Omental fat pad (tissue), 4 donors: Measurements from ENCODE around the gene GPC6. TPM values are rescaled to one million over a fixed set of nuclear protein-coding genes. Genes with fewer than 3 reads are reported as not detected.

Experiments
- ATAC-seq: fragments of 150-250 bp; one replicate; pipeline ENCODE4 v1.9.1; 2016; ENCODE audit warnings: mild to moderate bottlenecking, moderate library complexity; ENCODE audit not compliant: low FRiP score
- DNase-seq: peaks from one replicate; pipeline ENCODE4 v3.0.0-alpha.2; 2019; ENCODE audit warnings: low spot score
- total RNA-seq, 4 donors: library from RNA; depleted of rRNA; stranded (reverse); fragments of >200 nt; gene quantifications; one replicate each; pipeline ENCODE4 v1.1.0, GENCODE V29; 2016
- TF ChIP-seq, protein P1 (sequence below), 3 donors: fragments of 450-650 bp; IDR thresholded peaks; one replicate each; pipeline ENCODE4 v1.5.1; 2016 to 2017; ENCODE audit warnings: antibody characterized with exemption in 3 of 3, mild to moderate bottlenecking in 3 of 3, moderate library complexity in 2 of 3

GPC6 gene
- total RNA-seq, 4 donors from 2014 or later = 9.2 to 24.4 (median 16.4) TPM

GRCh38 chr13:94246495-94246894, 1019.9 kb downstream of the GPC6 start:
- TF ChIP-seq, protein P1, sequence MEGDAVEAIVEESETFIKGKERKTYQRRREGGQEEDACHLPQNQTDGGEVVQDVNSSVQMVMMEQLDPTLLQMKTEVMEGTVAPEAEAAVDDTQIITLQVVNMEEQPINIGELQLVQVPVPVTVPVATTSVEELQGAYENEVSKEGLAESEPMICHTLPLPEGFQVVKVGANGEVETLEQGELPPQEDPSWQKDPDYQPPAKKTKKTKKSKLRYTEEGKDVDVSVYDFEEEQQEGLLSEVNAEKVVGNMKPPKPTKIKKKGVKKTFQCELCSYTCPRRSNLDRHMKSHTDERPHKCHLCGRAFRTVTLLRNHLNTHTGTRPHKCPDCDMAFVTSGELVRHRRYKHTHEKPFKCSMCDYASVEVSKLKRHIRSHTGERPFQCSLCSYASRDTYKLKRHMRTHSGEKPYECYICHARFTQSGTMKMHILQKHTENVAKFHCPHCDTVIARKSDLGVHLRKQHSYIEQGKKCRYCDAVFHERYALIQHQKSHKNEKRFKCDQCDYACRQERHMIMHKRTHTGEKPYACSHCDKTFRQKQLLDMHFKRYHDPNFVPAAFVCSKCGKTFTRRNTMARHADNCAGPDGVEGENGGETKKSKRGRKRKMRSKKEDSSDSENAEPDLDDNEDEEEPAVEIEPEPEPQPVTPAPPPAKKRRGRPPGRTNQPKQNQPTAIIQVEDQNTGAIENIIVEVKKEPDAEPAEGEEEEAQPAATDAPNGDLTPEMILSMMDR (IDR thresholded peaks at IDR 0.05) = no peak
- DNase-seq (no peak), ATAC-seq (no peak)

- ATAC-seq (no peak), DNase-seq (no peak)
- TF ChIP-seq, protein P1 (IDR thresholded peaks at IDR 0.05) = no peak
Observed at GRCh38 chr13:94247890-94248289, 1021.3 kb downstream of the GPC6 start.

- TF ChIP-seq, protein P1 (IDR thresholded peaks at IDR 0.05) = no peak
- ATAC-seq (no peak), DNase-seq (no peak)
Observed at GRCh38 chr13:94248454-94249228, 1022.0 kb downstream of the GPC6 start.

GRCh38 chr13:94249512-94249911, 1022.9 kb downstream of the GPC6 start:
- ATAC-seq (no peak), DNase-seq (no peak)
- TF ChIP-seq, protein P1 (IDR thresholded peaks at IDR 0.05) = no peak

GRCh38 chr13:94251831-94252608, 1025.4 kb downstream of the GPC6 start:
- ATAC-seq = no peak
- TF ChIP-seq, protein P1 (IDR thresholded peaks at IDR 0.05) = no peak
- DNase-seq = no peak

DNA sequence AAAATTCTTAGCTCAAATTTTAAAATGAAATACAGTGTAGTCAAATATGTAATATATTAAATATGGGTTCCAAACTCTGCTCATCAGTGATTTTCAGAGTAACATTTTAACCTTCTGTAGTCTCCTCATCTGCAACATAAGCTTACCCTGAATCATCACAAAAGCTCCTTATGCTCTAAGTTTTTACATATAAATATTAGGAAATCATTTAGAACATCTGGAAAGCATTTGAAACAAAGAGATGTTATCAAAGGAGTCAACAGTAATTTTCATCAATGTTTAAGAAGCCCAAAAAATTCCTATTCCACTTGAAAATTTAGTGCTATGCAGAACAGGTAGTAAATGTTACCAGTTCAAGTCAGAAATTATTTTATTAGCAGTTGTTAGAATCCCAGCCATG, 1028.1 kb downstream of the GPC6 start:
- TF ChIP-seq, protein P1 (IDR thresholded peaks at IDR 0.05) = no peak
- no peak for DNase-seq
- ATAC-seq = no peak
